ENCODE data around the gene P4HA1. TPM values are rescaled to one million over a fixed set of nuclear protein-coding genes. Genes with fewer than 3 reads are reported as not detected.
"Not testable (repeated sequence)": the region's sequence is repeated elsewhere in the genome, so short reads cannot be mapped to it uniquely, and the experiment has no call there.

Gene P4HA1
- total RNA-seq, 2 experiments from 2014 or later, result 37.4 to 38.9 TPM

DNA sequence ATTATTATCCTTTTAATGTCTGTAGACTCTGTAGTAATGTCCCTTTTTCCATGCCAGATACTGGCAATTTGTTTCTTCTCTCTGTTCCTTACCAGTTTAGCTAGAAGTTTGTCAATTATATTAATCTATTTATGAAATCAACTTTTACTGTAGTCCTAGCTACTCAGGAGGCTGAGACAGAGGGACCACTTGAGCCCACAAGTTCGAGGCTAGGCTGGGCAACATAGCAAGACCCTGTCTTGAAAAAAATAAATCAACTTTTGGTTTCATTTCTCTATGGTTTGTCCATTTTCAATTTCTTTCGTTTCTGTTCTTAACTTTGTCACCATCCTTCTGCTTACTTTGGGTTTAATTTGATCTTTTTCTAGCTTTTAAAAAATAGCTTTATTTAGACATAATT, 99.6 kb downstream of the P4HA1 start:
- ChIA-PET POLR2A (no interaction called here), CTCF (interaction anchor here (0.6 kb wide), 1 partner anchor 257 kb away, joined by 5 read pairs; no protein-coding TSS in a partner anchor)
- Mint-ChIP-seq H3K4me1 (ENCODE audit: low read depth) (no peaks in the 10 kb centered on the region), H3K27ac (no peak overlapping the region), H3K4me3 (no peak overlapping the region), H3K36me3 (ENCODE audit: low read depth) (peaks cover 35% of the 10 kb centered on the region), H3K27me3 (ENCODE audit: low read depth) (no peaks in the 10 kb centered on the region), H3K9me3 (ENCODE audit: insufficient read depth) (peaks cover 5% of the 10 kb centered on the region)
- DNase-seq (no peak), ATAC-seq (no peak)

- DNase-seq; ATAC-seq; POLR2A ChIA-PET; H3K4me1 Mint-ChIP-seq (ENCODE audit: low read depth); CTCF ChIA-PET; H3K9me3 Mint-ChIP-seq (ENCODE audit: insufficient read depth); H3K4me3 Mint-ChIP-seq; H3K27ac Mint-ChIP-seq; H3K27me3 Mint-ChIP-seq (ENCODE audit: low read depth): not testable (repeated sequence)
- peaks cover 39% of the 10 kb centered on the region for H3K36me3 Mint-ChIP-seq (ENCODE audit: low read depth)
These were observed 101.2 kb downstream of the P4HA1 start for GRCh38 chr10:72995459-72995858.

- H3K27ac Mint-ChIP-seq; POLR2A ChIA-PET; H3K27me3 Mint-ChIP-seq (ENCODE audit: low read depth); H3K4me3 Mint-ChIP-seq; H3K4me1 Mint-ChIP-seq (ENCODE audit: low read depth); ATAC-seq; DNase-seq; H3K9me3 Mint-ChIP-seq (ENCODE audit: insufficient read depth); CTCF ChIA-PET: not testable (repeated sequence)
- peaks cover 25% of the 10 kb centered on the region for H3K36me3 Mint-ChIP-seq (ENCODE audit: low read depth)
These were observed 106.9 kb downstream of the P4HA1 start for GRCh38 chr10:72989771-72990170.

DNA sequence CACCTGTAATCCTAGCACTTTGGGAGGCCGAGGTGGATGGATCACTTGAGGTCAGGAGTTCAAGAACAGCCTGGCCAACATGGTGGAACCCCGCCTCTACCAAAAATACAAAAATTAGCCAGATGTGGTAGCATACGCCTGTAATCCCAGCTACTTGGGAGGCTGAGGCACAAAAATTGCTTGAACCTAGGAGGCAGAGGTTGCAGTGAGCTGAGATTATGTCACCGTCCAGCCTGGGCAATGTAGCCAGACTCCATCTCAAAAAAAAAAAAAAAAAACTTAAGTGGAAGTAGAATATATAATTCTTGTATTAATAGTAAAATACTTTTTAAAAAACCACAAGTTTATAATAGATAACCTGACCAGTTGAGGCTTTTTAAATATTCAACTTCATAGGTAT, 112.0 kb downstream of the P4HA1 start:
- CTCF ChIA-PET; H3K4me1 Mint-ChIP-seq (ENCODE audit: low read depth); H3K36me3 Mint-ChIP-seq (ENCODE audit: low read depth); H3K27me3 Mint-ChIP-seq (ENCODE audit: low read depth); POLR2A ChIA-PET; H3K4me3 Mint-ChIP-seq; ATAC-seq; DNase-seq; H3K27ac Mint-ChIP-seq: not testable (repeated sequence)
- H3K9me3 Mint-ChIP-seq (ENCODE audit: insufficient read depth), result peaks cover 14% of the 10 kb centered on the region

GRCh38 chr10:72981882-72982529, 114.7 kb downstream of the P4HA1 start:
- Mint-ChIP-seq H3K36me3 (ENCODE audit: low read depth) (peaks cover 14% of the 10 kb centered on the region), H3K27ac (no peak overlapping the region), H3K4me1 (ENCODE audit: low read depth) (no peaks in the 10 kb centered on the region), H3K27me3 (ENCODE audit: low read depth) (peaks cover under 1% of the 10 kb centered on the region), H3K9me3 (ENCODE audit: insufficient read depth) (peaks cover 40% of the 10 kb centered on the region), H3K4me3 (no peak overlapping the region)
- no peak for DNase-seq
- ChIA-PET POLR2A (no interaction called here), CTCF (no interaction called here)
- ATAC-seq, result no peak

DNA sequence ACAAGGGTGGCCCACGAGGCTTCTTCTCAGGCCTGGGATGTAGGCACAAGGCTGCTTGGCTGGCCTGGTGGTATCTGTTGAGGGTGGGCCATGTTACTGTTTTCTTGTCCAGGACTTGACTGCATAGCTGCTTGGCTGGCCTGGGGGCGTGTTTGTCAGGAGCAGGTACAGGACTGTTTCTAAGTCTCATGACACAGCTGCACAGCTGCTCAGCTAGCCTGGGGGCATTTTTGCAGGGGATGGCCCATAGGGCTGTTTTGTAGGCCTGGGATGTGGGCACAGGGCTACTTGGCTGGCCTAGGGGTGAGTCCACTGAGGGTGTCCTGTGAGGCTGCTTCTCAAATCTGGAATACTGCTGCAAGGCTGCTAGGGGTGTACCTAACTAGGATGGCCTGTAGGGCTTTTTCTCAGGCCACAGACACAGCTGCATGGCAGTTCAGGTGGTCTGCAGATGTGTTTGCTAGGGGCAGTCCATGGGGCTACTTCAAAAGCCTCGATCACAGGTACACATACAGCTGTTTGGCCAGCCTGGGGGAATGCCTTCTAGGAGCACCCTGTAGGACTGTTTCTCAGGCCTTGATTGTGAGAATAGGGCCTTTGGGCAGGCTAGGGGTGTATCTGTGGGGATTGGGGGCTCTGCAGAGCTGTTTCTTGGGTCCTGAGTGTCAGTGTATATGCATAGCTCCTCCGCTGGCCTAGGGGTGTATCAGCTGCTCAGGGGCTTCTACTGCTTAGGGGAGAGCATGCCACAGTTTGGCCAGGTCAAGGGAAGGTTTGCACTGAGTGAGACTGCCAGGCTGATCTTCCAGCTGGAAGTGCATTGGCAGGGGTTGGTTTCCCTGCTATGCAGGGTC, 115.4 kb downstream of the P4HA1 start:
- Mint-ChIP-seq H3K36me3 (ENCODE audit: low read depth) (peaks cover 18% of the 10 kb centered on the region), H3K4me3 (no peak overlapping the region), H3K4me1 (ENCODE audit: low read depth) (no peaks in the 10 kb centered on the region), H3K27me3 (ENCODE audit: low read depth) (peaks cover 3% of the 10 kb centered on the region), H3K9me3 (ENCODE audit: insufficient read depth) (peaks cover 45% of the 10 kb centered on the region), H3K27ac (no peak overlapping the region)
- POLR2A ChIA-PET, result no interaction called here
- ATAC-seq, result no peak
- no peak for DNase-seq
- CTCF ChIA-PET, result no interaction called here

DNA sequence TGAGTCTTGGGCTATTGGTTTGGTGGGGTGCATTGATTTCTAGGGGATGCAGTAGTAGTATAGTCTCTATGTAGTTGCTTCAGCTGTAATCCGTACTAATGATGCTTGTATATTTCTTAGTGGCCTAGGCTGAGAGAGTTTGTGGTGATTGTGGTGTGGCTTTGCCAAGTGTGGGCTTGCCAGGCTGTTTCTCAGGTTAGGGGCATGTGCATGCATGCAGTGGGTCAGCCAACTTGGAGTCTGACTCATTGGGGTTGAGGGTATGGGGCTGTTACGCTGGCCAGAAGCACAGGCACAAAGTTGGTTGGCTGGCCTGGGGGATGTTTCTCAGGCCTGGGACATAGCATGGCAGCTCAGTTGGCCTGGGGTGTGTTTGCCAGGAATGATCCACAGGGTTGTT, 116.3 kb downstream of the P4HA1 start:
- Mint-ChIP-seq H3K4me1 (ENCODE audit: low read depth) (no peaks in the 10 kb centered on the region), H3K9me3 (ENCODE audit: insufficient read depth) (peaks cover 49% of the 10 kb centered on the region), H3K27ac (no peak overlapping the region), H3K36me3 (ENCODE audit: low read depth) (peaks cover 18% of the 10 kb centered on the region), H3K4me3 (no peak overlapping the region), H3K27me3 (ENCODE audit: low read depth) (peaks cover 3% of the 10 kb centered on the region)
- DNase-seq (no peak), ATAC-seq (no peak)
- CTCF ChIA-PET, result no interaction called here
- POLR2A ChIA-PET, result no interaction called here

GRCh38 chr10:72979709-72980108, 117.0 kb downstream of the P4HA1 start:
- peaks cover 18% of the 10 kb centered on the region for H3K36me3 Mint-ChIP-seq (ENCODE audit: low read depth)
- ChIA-PET POLR2A (no interaction called here), CTCF (no interaction called here)
- no peak overlapping the region for H3K4me3 Mint-ChIP-seq
- H3K27me3 Mint-ChIP-seq (ENCODE audit: low read depth), result peaks cover 3% of the 10 kb centered on the region
- no peak overlapping the region for H3K27ac Mint-ChIP-seq
- H3K4me1 Mint-ChIP-seq (ENCODE audit: low read depth), result no peaks in the 10 kb centered on the region
- DNase-seq (no peak), ATAC-seq (no peak)
- peaks cover 50% of the 10 kb centered on the region for H3K9me3 Mint-ChIP-seq (ENCODE audit: insufficient read depth)

GRCh38 chr10:72976886-72977285, 119.8 kb downstream of the P4HA1 start:
- POLR2A ChIA-PET, result interaction anchor here (0.7 kb wide), 1 partner anchor 200 kb away, joined by 3 read pairs; no protein-coding TSS in a partner anchor
- Mint-ChIP-seq H3K27ac (no peak overlapping the region), H3K36me3 (ENCODE audit: low read depth) (peaks cover 20% of the 10 kb centered on the region), H3K4me3 (no peak overlapping the region), H3K4me1 (ENCODE audit: low read depth) (no peaks in the 10 kb centered on the region), H3K9me3 (ENCODE audit: insufficient read depth) (peaks cover 50% of the 10 kb centered on the region), H3K27me3 (ENCODE audit: low read depth) (peaks cover 7% of the 10 kb centered on the region)
- CTCF ChIA-PET, result no interaction called here
- no peak for DNase-seq
- ATAC-seq, result no peak

Other genes starting within 250 kb of the P4HA1 start
- gene OIT3, start 203.1 kb downstream of the P4HA1 start, total RNA-seq, result not detected
- not detected for gene PLA2G12B, start 142.1 kb downstream of the P4HA1 start, total RNA-seq
- gene NUDT13, start 13.6 kb upstream of the P4HA1 start, total RNA-seq, result 1 to 10 TPM; 1.6 to 1.7 TPM
- 10 to 100 TPM; 29.0 to 30.9 TPM for gene ECD, start 71.1 kb upstream of the P4HA1 start, total RNA-seq
- gene FAM149B1, start 71.3 kb upstream of the P4HA1 start, total RNA-seq, result 10 to 100 TPM; 13.8 to 15.0 TPM
- 10 to 100 TPM; 70.7 to 71.6 TPM for gene DNAJC9, start 150.4 kb upstream of the P4HA1 start, total RNA-seq
- 100 to 1,000 TPM in 1 of 2 experiments, 10 to 100 TPM in 1; 97.5 to 103 TPM for gene MRPS16, start 155.8 kb upstream of the P4HA1 start, total RNA-seq

Data from activated CD8-positive, alpha-beta T cell treated with anti-CD3 and anti-CD28 coated beads, Interleukin-2, amount 10 ng/mL, durations not matched to agents 7 days and 5 days (primary cell).